ENCODE results near the gene CDHR1.

- no peak for TF ChIP-seq YY1 (IDR thresholded peaks at IDR 0.05; ENCODE audit: insufficient read depth, insufficient read length)
- TF ChIP-seq ZNF274 (IDR thresholded peaks at IDR 0.05; ENCODE audit: low read depth, low read length) = no peak
- no peak for TF ChIP-seq SUZ12 (IDR thresholded peaks at IDR 0.05; ENCODE audit: extremely low read depth, insufficient read depth, insufficient read length)
Measured at GRCh38 chr10:84214046-84214572, 19.8 kb downstream of the CDHR1 start.

Measured in NT2/D1 (cell line).